ENCODE measurements around the gene RSPO3. TPM values are rescaled to one million over a fixed set of nuclear protein-coding genes. Genes with fewer than 3 reads are reported as not detected.

RSPO3 gene
- polyA plus RNA-seq, 2 of the 4 experiments (the other 2 are of a cell fraction): 32.4 to 128 TPM

- POLR2A ChIA-PET: no interaction called here
- no peaks in the 10 kb centered on the region for H3K9me3 ChIP-seq
- no peak for FAIRE-seq
- H3K4me1 ChIP-seq: no peaks in the 10 kb centered on the region
- no peak for ATAC-seq
- no peak overlapping the region for H3K4me3 ChIP-seq
- CTCF ChIA-PET: interaction anchor here (1.1 kb wide), 1 partner anchor 9 kb away, joined by 3 read pairs; no protein-coding TSS in a partner anchor
- no peak for DNase-seq (ENCODE audit: low read depth in 1 of 2, low spot score in 1 of 2)
- WGBS (ENCODE audit: missing lambda C conversion rate): 90% methylated on average over 1 of the region's 1 CpG
- H3K27ac ChIP-seq: no peak overlapping the region
- TF ChIP-seq HMGXB4 (CRISPR knock-in tag; IDR thresholded peaks at IDR 0.05; ENCODE audit: borderline replicate concordance): no peak
- no peak for TF ChIP-seq REST (IDR thresholded peaks at IDR 0.05)
- TF ChIP-seq RNF2 (IDR thresholded peaks at IDR 0.05; ENCODE audit: borderline replicate concordance, low read depth): no peak
- TF ChIP-seq HEYL (CRISPR knock-in tag; IDR thresholded peaks at IDR 0.05): no peak
- TF ChIP-seq CEBPB (IDR thresholded peaks at IDR 0.05): no peak
- TF ChIP-seq KDM5A (IDR thresholded peaks at IDR 0.05): no peak
- TF ChIP-seq MAX (IDR thresholded peaks at IDR 0.05): no peak
- no peak for TF ChIP-seq SMC3 (IDR thresholded peaks at IDR 0.05)
- no peak for TF ChIP-seq HOXB13 (CRISPR knock-in tag; IDR thresholded peaks at IDR 0.05; ENCODE audit: low read depth)
- TF ChIP-seq HES2 (IDR thresholded peaks at IDR 0.05): no peak
- TF ChIP-seq RCOR1 (IDR thresholded peaks at IDR 0.05; ENCODE audit: low read depth, low read length): no peak
- no peak for TF ChIP-seq ESRRA (IDR thresholded peaks at IDR 0.05; ENCODE audit: borderline replicate concordance, low read length)
- TF ChIP-seq HDAC2 (IDR thresholded peaks at IDR 0.05): no peak
- no peak for TF ChIP-seq NFE2L2 (conservative IDR thresholded peaks at IDR 0.05; ENCODE audit: low read length)
- no peak overlapping the region for H3K4me2 ChIP-seq
These were observed 81.0 kb downstream of the RSPO3 start for GRCh38 chr6:127199470-127199869.

GRCh38 chr6:127200114-127200513 lies 81.6 kb downstream of the RSPO3 start:
- CTCF ChIA-PET: no interaction called here
- TF ChIP-seq NPAS2 (CRISPR knock-in tag; IDR thresholded peaks at IDR 0.05; ENCODE audit: borderline replicate concordance) (no peak), HOXA7 (CRISPR knock-in tag; IDR thresholded peaks at IDR 0.05) (no peak), EHMT2 (IDR thresholded peaks at IDR 0.05; ENCODE audit: low read depth) (no peak), HOXB13 (CRISPR knock-in tag; IDR thresholded peaks at IDR 0.05; ENCODE audit: low read depth) (no peak), USF2 (IDR thresholded peaks at IDR 0.05) (no peak), MAFK (IDR thresholded peaks at IDR 0.05; ENCODE audit: partially characterized antibody) (no peak), EHF (CRISPR knock-in tag; IDR thresholded peaks at IDR 0.05) (no peak), SMC3 (IDR thresholded peaks at IDR 0.05) (no peak), PHF8 (IDR thresholded peaks at IDR 0.05; ENCODE audit: borderline replicate concordance, low read depth) (no peak), POLR2AphosphoS2 (conservative IDR thresholded peaks at IDR 0.05; ENCODE audit: low read length) (no peak), RAD21 (conservative IDR thresholded peaks at IDR 0.05 in 1 of 2, IDR thresholded peaks at IDR 0.05 in 1 of 2) (no peak), CHD2 (IDR thresholded peaks at IDR 0.05; ENCODE audit: low read length, partially characterized antibody) (no peak), RCOR1 (IDR thresholded peaks at IDR 0.05; ENCODE audit: low read depth, low read length) (no peak)

More at GRCh38 chr6:127200114-127200513, 81.6 kb downstream of the RSPO3 start:
- H3K27ac ChIP-seq: no peak overlapping the region
- no peaks in the 10 kb centered on the region for H3K4me1 ChIP-seq
- POLR2A ChIA-PET: no interaction called here
- no peak for DNase-seq (ENCODE audit: low read depth in 1 of 2, low spot score in 1 of 2)
- no peak for FAIRE-seq
- no peaks in the 10 kb centered on the region for H3K9me3 ChIP-seq
- WGBS (ENCODE audit: missing lambda C conversion rate): 90% methylated on average over 8 of the region's 8 CpGs
- peak in 1 of 2 experiments; percentile 15; a peak in 2 of 6 replicates for ATAC-seq
- H3K4me3 ChIP-seq: no peak overlapping the region
- H3K4me2 ChIP-seq: no peak overlapping the region
